ENCODE results near the gene OPN5. TPM values are rescaled to one million over a fixed set of nuclear protein-coding genes. Genes with fewer than 3 reads are reported as not detected.

Gene OPN5
- total RNA-seq, 1 experiment from 2014 or later = not detected

DNA sequence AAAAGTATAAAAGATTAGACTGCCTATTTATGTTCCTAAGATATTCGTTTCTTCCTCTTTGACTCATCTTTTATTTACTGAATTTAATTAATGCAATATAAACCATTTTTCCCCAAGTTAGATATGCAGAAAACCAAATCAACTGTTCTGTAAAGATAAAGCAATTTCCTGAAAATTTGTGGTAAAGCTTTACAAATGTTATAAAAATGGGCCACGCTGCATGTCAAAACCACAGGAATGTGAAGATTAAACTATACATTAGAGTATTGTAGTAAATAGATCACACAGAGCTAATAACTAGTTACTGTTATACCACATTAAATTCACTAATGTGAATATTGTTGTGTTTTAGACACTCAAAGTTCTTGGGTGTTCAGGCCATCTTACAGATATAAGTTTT lies 83.4 kb downstream of the OPN5 start:
- CTCF ChIA-PET = no interaction called here
- POLR2A ChIA-PET (ENCODE audit: low non-redundant PET) = no interaction called here
- TF ChIP-seq, protein P1, sequence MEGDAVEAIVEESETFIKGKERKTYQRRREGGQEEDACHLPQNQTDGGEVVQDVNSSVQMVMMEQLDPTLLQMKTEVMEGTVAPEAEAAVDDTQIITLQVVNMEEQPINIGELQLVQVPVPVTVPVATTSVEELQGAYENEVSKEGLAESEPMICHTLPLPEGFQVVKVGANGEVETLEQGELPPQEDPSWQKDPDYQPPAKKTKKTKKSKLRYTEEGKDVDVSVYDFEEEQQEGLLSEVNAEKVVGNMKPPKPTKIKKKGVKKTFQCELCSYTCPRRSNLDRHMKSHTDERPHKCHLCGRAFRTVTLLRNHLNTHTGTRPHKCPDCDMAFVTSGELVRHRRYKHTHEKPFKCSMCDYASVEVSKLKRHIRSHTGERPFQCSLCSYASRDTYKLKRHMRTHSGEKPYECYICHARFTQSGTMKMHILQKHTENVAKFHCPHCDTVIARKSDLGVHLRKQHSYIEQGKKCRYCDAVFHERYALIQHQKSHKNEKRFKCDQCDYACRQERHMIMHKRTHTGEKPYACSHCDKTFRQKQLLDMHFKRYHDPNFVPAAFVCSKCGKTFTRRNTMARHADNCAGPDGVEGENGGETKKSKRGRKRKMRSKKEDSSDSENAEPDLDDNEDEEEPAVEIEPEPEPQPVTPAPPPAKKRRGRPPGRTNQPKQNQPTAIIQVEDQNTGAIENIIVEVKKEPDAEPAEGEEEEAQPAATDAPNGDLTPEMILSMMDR (conservative IDR thresholded peaks at IDR 0.05; ENCODE audit: low read depth, low read length) = no peak
- Histone ChIP-seq H3K27ac (ENCODE audit: low read depth, low read length, poor library complexity, severe bottlenecking) (no peak overlapping the region), H3K27me3 (replicated peaks; ENCODE audit: insufficient read depth, low read depth, low read length, poor library complexity) (peaks cover 15% of the 10 kb centered on the region), H3K4me1 (ENCODE audit: insufficient read depth, low read length, poor library complexity, severe bottlenecking) (no peaks in the 10 kb centered on the region), H3K9me3 (ENCODE audit: low read depth, low read length, poor library complexity, severe bottlenecking) (no peaks in the 10 kb centered on the region), H3K4me3 (ENCODE audit: low read depth, low read length, poor library complexity, severe bottlenecking) (no peak overlapping the region), H3K36me3 (ENCODE audit: insufficient read depth, low read length, poor library complexity, severe bottlenecking) (no peaks in the 10 kb centered on the region)
- BruUV-seq (replicated peaks) = no TSS peak
- intact Hi-C loops (cut with micrococcal nuclease; ENCODE audit: unreplicated experiment) = no loop called here
- DNase-seq (ENCODE audit: low spot score) = peak; percentile 3

DNA sequence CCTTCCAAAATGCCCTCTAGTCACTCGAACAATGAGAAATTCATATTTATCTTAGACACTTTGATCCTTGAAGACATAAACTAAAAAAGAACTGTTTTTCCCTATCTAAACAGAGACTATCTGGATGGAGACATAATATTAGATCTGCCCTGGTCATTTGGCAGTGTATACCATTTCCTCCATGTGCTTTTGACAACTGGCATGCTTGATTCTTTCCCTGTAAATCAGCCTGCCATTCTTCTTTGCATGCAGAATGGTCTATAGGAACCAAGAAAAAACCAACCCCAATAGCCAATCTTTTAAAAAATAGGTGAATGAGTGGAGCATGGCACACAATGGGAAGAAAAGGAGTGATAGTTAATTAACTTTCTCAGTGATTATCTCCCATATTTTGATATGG lies 93.8 kb downstream of the OPN5 start:
- intact Hi-C loops (cut with micrococcal nuclease; ENCODE audit: unreplicated experiment) = no loop called here
- Histone ChIP-seq H3K27ac (ENCODE audit: low read depth, low read length, poor library complexity, severe bottlenecking) (no peak overlapping the region), H3K4me1 (ENCODE audit: insufficient read depth, low read length, poor library complexity, severe bottlenecking) (no peaks in the 10 kb centered on the region), H3K9me3 (ENCODE audit: low read depth, low read length, poor library complexity, severe bottlenecking) (no peaks in the 10 kb centered on the region), H3K4me3 (ENCODE audit: low read depth, low read length, poor library complexity, severe bottlenecking) (no peak overlapping the region), H3K36me3 (ENCODE audit: insufficient read depth, low read length, poor library complexity, severe bottlenecking) (no peaks in the 10 kb centered on the region), H3K27me3 (replicated peaks; ENCODE audit: insufficient read depth, low read depth, low read length, poor library complexity) (peaks cover 15% of the 10 kb centered on the region)
- ChIA-PET POLR2A (ENCODE audit: low non-redundant PET) (no interaction called here), CTCF (no interaction called here)
- TF ChIP-seq EZH2 (IDR thresholded peaks at IDR 0.05; ENCODE audit: borderline replicate concordance, low read depth, low read length, poor library complexity, severe bottlenecking) = no peak
- TF ChIP-seq, protein P1 (conservative IDR thresholded peaks at IDR 0.05; ENCODE audit: low read depth, low read length) = no peak
- DNase-seq (ENCODE audit: low spot score) = no peak
- BruUV-seq (replicated peaks) = no TSS peak

Other genes with a start within 250 kb of the OPN5 start
- gene ADGRF4, start 83.5 kb upstream of the OPN5 start, total RNA-seq (2021) = not detected in 2 replicates

Data from A673 (cell line).